T-helper 17 cell (primary cell): ENCODE results near the gene OBSCN. TPM values are rescaled to one million over a fixed set of nuclear protein-coding genes. Genes with fewer than 3 reads are reported as not detected.
"Not testable (repeated sequence)": the region's sequence is repeated elsewhere in the genome, so short reads cannot be mapped to it uniquely, and the experiment has no call there.

Source experiments
- ATAC-seq: fragments of 150-1000 bp; cut with Tn5 transposase; 2 replicates; pipeline ENCODE4 v1.10.0; 2021; ENCODE audit warnings: mild to moderate bottlenecking, moderate library complexity
- DNase-seq, 3 donors: peaks; one replicate each; pipeline versions ENCODE4 v3.0.0 to v3.0.0-alpha.2; 2020 to 2021
- H3K9me3 ChIP-seq: one replicate; pipeline ENCODE4 v1.7.0; 2013; ENCODE audit warnings: low read length, mild to moderate bottlenecking; ENCODE audit not compliant: control insufficient read depth, poor library complexity, severe bottlenecking
- H3K27ac Mint-ChIP-seq: one replicate; pipeline ENCODE4 v1.8.0; 2022; ENCODE audit warnings: mild to moderate bottlenecking, moderate library complexity, mixed read lengths
- H3K27me3 Mint-ChIP-seq: one replicate; pipeline ENCODE4 v1.8.0; 2022; ENCODE audit warnings: mixed read lengths
- H3K36me3 Mint-ChIP-seq: one replicate; pipeline ENCODE4 v1.8.0; 2022; ENCODE audit warnings: low read depth, mixed read lengths
- H3K4me1 Mint-ChIP-seq: one replicate; pipeline ENCODE4 v1.8.0; 2022; ENCODE audit warnings: mild to moderate bottlenecking, mixed read lengths
- H3K4me3 Mint-ChIP-seq: one replicate; pipeline ENCODE4 v1.8.0; 2022; ENCODE audit warnings: mild to moderate bottlenecking, moderate library complexity, mixed read lengths
- total RNA-seq, 4 donors: library from RNA in 2 of 4; stranded (reverse) in 2 of 4; gene quantifications; one replicate each; pipeline ENCODE4 v1.2.3 and lab custom pipeline; 2022 to 2026

Gene OBSCN
- total RNA-seq, 2 donors from 2014 or later = 23.1 to 34.2 TPM

- not testable (repeated sequence) for ATAC-seq, DNase-seq, H3K4me1 Mint-ChIP-seq, H3K27me3 Mint-ChIP-seq, H3K27ac Mint-ChIP-seq, H3K4me3 Mint-ChIP-seq, H3K9me3 ChIP-seq, H3K36me3 Mint-ChIP-seq
Observed at GRCh38 chr1:228243989-228244388, 36.1 kb downstream of the OBSCN start.

- no peak overlapping the region for H3K4me3 Mint-ChIP-seq
- H3K36me3 Mint-ChIP-seq = peaks cover 8% of the 10 kb centered on the region
- ATAC-seq (no peak), DNase-seq (no peak)
- H3K4me1 Mint-ChIP-seq = no peaks in the 10 kb centered on the region
- H3K9me3 ChIP-seq = peaks cover 9% of the 10 kb centered on the region
- no peaks in the 10 kb centered on the region for H3K27me3 Mint-ChIP-seq
- no peak overlapping the region for H3K27ac Mint-ChIP-seq
Observed at GRCh38 chr1:228245111-228245510, 37.3 kb downstream of the OBSCN start.

GRCh38 chr1:228246216-228246900 lies 38.5 kb downstream of the OBSCN start:
- Mint-ChIP-seq H3K4me1 (no peaks in the 10 kb centered on the region), H3K27ac (no peak overlapping the region), H3K27me3 (no peaks in the 10 kb centered on the region), H3K36me3 (peaks cover 9% of the 10 kb centered on the region), H3K4me3 (no peak overlapping the region)
- peaks cover 9% of the 10 kb centered on the region for H3K9me3 ChIP-seq
- no peak for DNase-seq
- no peak for ATAC-seq

GRCh38 chr1:228249513-228250305 lies 41.9 kb downstream of the OBSCN start:
- Mint-ChIP-seq H3K4me1 (no peaks in the 10 kb centered on the region), H3K36me3 (peaks cover 7% of the 10 kb centered on the region), H3K27ac (no peak overlapping the region), H3K27me3 (no peaks in the 10 kb centered on the region), H3K4me3 (no peak overlapping the region)
- ATAC-seq (no peak), DNase-seq (no peak)
- H3K9me3 ChIP-seq = peaks cover 4% of the 10 kb centered on the region

GRCh38 chr1:228252476-228252875 lies 44.6 kb downstream of the OBSCN start:
- not testable (repeated sequence) for H3K27ac Mint-ChIP-seq, H3K27me3 Mint-ChIP-seq, H3K9me3 ChIP-seq, H3K4me3 Mint-ChIP-seq, H3K36me3 Mint-ChIP-seq, DNase-seq, ATAC-seq, H3K4me1 Mint-ChIP-seq

GRCh38 chr1:228256626-228257375 lies 49.0 kb downstream of the OBSCN start:
- Mint-ChIP-seq H3K4me3 (no peak overlapping the region), H3K4me1 (no peaks in the 10 kb centered on the region), H3K27ac (no peak overlapping the region), H3K27me3 (no peaks in the 10 kb centered on the region), H3K36me3 (peaks cover 4% of the 10 kb centered on the region)
- no peak for DNase-seq
- H3K9me3 ChIP-seq = no peaks in the 10 kb centered on the region
- ATAC-seq = no peak

- no peaks in the 10 kb centered on the region for H3K27me3 Mint-ChIP-seq
- DNase-seq = no peak
- no peak overlapping the region for H3K4me3 Mint-ChIP-seq
- ATAC-seq = no peak
- H3K36me3 Mint-ChIP-seq = peaks cover 4% of the 10 kb centered on the region
- no peak overlapping the region for H3K27ac Mint-ChIP-seq
- no peaks in the 10 kb centered on the region for H3K9me3 ChIP-seq
- H3K4me1 Mint-ChIP-seq = no peaks in the 10 kb centered on the region
Observed at GRCh38 chr1:228258486-228258885, 50.6 kb downstream of the OBSCN start.

- H3K4me1 Mint-ChIP-seq = no peaks in the 10 kb centered on the region
- no peaks in the 10 kb centered on the region for H3K27me3 Mint-ChIP-seq
- no peak overlapping the region for H3K4me3 Mint-ChIP-seq
- ATAC-seq (no peak), DNase-seq (no peak)
- no peaks in the 10 kb centered on the region for H3K9me3 ChIP-seq
- peaks cover 4% of the 10 kb centered on the region for H3K36me3 Mint-ChIP-seq
- H3K27ac Mint-ChIP-seq = no peak overlapping the region
Observed at GRCh38 chr1:228259368-228259894, 51.6 kb downstream of the OBSCN start.

- DNase-seq (no peak), ATAC-seq (no peak)
- H3K27me3 Mint-ChIP-seq = no peaks in the 10 kb centered on the region
- no peak overlapping the region for H3K27ac Mint-ChIP-seq
- H3K4me3 Mint-ChIP-seq = no peak overlapping the region
- H3K4me1 Mint-ChIP-seq = no peaks in the 10 kb centered on the region
- no peaks in the 10 kb centered on the region for H3K9me3 ChIP-seq
- peaks cover 4% of the 10 kb centered on the region for H3K36me3 Mint-ChIP-seq
Observed at GRCh38 chr1:228259951-228260350, 52.1 kb downstream of the OBSCN start.

- Mint-ChIP-seq H3K4me3 (no peak overlapping the region), H3K4me1 (no peaks in the 10 kb centered on the region), H3K27me3 (no peaks in the 10 kb centered on the region), H3K27ac (no peak overlapping the region), H3K36me3 (no peaks in the 10 kb centered on the region)
- DNase-seq (no peak), ATAC-seq (no peak)
- H3K9me3 ChIP-seq = no peaks in the 10 kb centered on the region
Observed at GRCh38 chr1:228261706-228262105, 53.9 kb downstream of the OBSCN start.

GRCh38 chr1:228262475-228262874 lies 54.6 kb downstream of the OBSCN start:
- ATAC-seq (no peak), DNase-seq (no peak)
- H3K36me3 Mint-ChIP-seq = no peaks in the 10 kb centered on the region
- H3K4me3 Mint-ChIP-seq = no peak overlapping the region
- peaks cover 2% of the 10 kb centered on the region for H3K4me1 Mint-ChIP-seq
- H3K27me3 Mint-ChIP-seq = no peaks in the 10 kb centered on the region
- no peaks in the 10 kb centered on the region for H3K9me3 ChIP-seq
- H3K27ac Mint-ChIP-seq = no peak overlapping the region

- no peak for ATAC-seq
- no peaks in the 10 kb centered on the region for H3K9me3 ChIP-seq
- peak overlapping the region; percentile 51 for H3K27ac Mint-ChIP-seq
- H3K36me3 Mint-ChIP-seq = no peaks in the 10 kb centered on the region
- H3K4me1 Mint-ChIP-seq = peaks cover 2% of the 10 kb centered on the region
- H3K27me3 Mint-ChIP-seq = no peaks in the 10 kb centered on the region
- DNase-seq = no peak
- H3K4me3 Mint-ChIP-seq = no peak overlapping the region
Observed at GRCh38 chr1:228263636-228264035, 55.8 kb downstream of the OBSCN start.
